GM12892 (cell line): ENCODE measurements around the gene RNF175.

Experiments used
- POLR2AphosphoS5 ChIP-seq: IDR thresholded peaks from 2 replicates; pipeline ENCODE4 v1.6.1; 2011; ENCODE audit warnings: low read depth, low read length, control low read depth
- TAF1 ChIP-seq: IDR thresholded peaks from 2 replicates; pipeline ENCODE4 v1.6.1; 2011; ENCODE audit warnings: low read depth, mild to moderate bottlenecking, control low read depth, low read length, borderline replicate concordance

DNA sequence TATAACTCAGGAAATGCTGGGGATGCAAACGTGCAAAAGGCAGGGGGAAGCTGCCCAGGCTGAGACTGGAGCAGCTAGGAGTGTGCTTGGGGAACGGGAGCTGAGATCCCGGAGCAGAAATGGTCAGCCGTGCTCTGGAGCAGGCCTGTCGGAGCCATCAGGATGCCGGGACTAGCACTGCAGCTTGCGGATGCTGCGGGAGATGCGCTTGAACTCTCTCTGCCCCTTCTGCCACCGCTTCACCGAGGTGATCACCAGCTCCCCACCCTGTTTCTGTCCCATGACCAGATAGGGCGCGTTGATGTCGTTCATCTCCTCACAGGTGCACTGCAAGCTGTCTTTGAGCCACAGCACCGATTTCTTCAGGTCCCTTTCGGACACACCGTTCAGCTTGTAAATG lies 21.5 kb upstream of the RNF175 start:
- no peak for TF ChIP-seq POLR2AphosphoS5
- TF ChIP-seq TAF1 = no peak
